H1 (cell line): ENCODE data around the gene ZNF407. TPM values are rescaled to one million over a fixed set of nuclear protein-coding genes. Genes with fewer than 3 reads are reported as not detected.

Experiments used
- EGR1 ChIP-seq: IDR thresholded peaks from 2 replicates; pipeline ENCODE4 v1.6.1; 2011; ENCODE audit warnings: low read depth, low read length, borderline replicate concordance
- HDAC6 ChIP-seq: IDR thresholded peaks from one replicate; pipeline ENCODE4 v1.7.1; 2012; ENCODE audit warnings: low read depth, mild to moderate bottlenecking, inconsistent platforms, low read length, moderate library complexity
- SRF ChIP-seq: IDR thresholded peaks from 2 replicates; pipeline ENCODE4 v1.6.1; 2011; ENCODE audit warnings: mild to moderate bottlenecking, low read depth, low read length, moderate library complexity
- TCF12 ChIP-seq: IDR thresholded peaks from 2 replicates; pipeline ENCODE4 v1.6.1; 2011; ENCODE audit warnings: low read depth, mild to moderate bottlenecking, low read length
- polyA plus RNA-seq, 7 experiments: library from polyadenylated mRNA; depleted of rRNA in 3 of 7; stranded (reverse) in 5 of 7; unstranded in 2 of 7; fragments of >200 nt in 5 of 7; fragments of 200-250 nt in 2 of 7; gene quantifications; 1 replicate in 5 of 7; 2 replicates in 1 of 7; 4 replicates in 1 of 7; pipeline versions ENCODE4 v1.2.1 to v1.2.3, GENCODE V29; 2011 to 2013; ENCODE audit warnings: missing spikeins in 2 of 7, mixed read lengths in 2 of 7
- total RNA-seq: library from RNA; stranded (reverse); fragmentation: NEBNext Ultra II Directional; extraction: Animal tissue kit (Norgen Biotek cat#: 25700); gene quantifications from 2 replicates; pipeline ENCODE4 v1.2.1, GENCODE V29; 2021

Gene ZNF407
- total and polyA plus RNA-seq, 2 of the 8 experiments (the other 6 are each of a cell fraction or from before 2014, with no cell fraction given): 1.5 to 6.8 TPM

- no peak for TF ChIP-seq EGR1
- no peak for TF ChIP-seq SRF
- no peak for TF ChIP-seq TCF12
- no peak for TF ChIP-seq HDAC6
These were observed 15.0 kb upstream of the ZNF407 start (continued) for GRCh38 chr18:74582642-74583041.
